GM12878 (cell line): ENCODE measurements around the gene TULP1. TPM values are rescaled to one million over a fixed set of nuclear protein-coding genes. Genes with fewer than 3 reads are reported as not detected.

Source experiments
- ATAC-seq: fragments of 200-7000 bp; cut with Tn5 transposase; 3 replicates; pipeline ENCODE4 v1.9.1; 2020; ENCODE audit warnings: mild to moderate bottlenecking, moderate library complexity
- BruUV-seq: library from RNA; stranded (reverse); fragments of 400-500 nt; replicated peaks from 2 replicates; lab custom pipeline; 2021; lab: Mats Ljungman, UMichigan
- CTCF ChIA-PET: fragments of 300-600 bp; sonication (Branson Sonifier 250); formaldehyde crosslinking; extraction: SDS; loops from one replicate; lab custom pipeline; 2021; ENCODE audit warnings: inconsistent platforms; lab: Yijun Ruan, JAX
- POLR2A ChIA-PET: fragments of 350-600 bp; formaldehyde crosslinking; extraction: SDS; loops from one replicate; lab custom pipeline; 2021; ENCODE audit warnings: inconsistent platforms; lab: Charles Lee
- RAD21 ChIA-PET: fragments of 300-600 bp; sonication (Branson Sonifier 250); formaldehyde crosslinking; loops from one replicate; lab custom pipeline; 2023; ENCODE audit warnings: antibody characterized with exemption; ENCODE audit not compliant: unreplicated experiment; lab: Charles Lee
- SMC1A ChIA-PET: fragments of 300-600 bp; sonication (Branson Sonifier 250); formaldehyde crosslinking; loops from one replicate; lab custom pipeline; 2023; ENCODE audit not compliant: unreplicated experiment, uncharacterized antibody; lab: Charles Lee
- DNase-seq: peaks from one replicate; pipeline ENCODE4 v3.0.0-alpha.2; 2011; ENCODE audit warnings: low read depth, low spot score
- FAIRE-seq: peaks from 3 replicates; lab custom pipeline; 2011; peaks lifted over from hg19 to GRCh38; lab: Jason Lieb, UNC
- H2AFZ ChIP-seq: 2 replicates; pipeline ENCODE4 v1.6.0; 2011; ENCODE audit warnings: low read depth, low read length, control low read depth; ENCODE audit not compliant: control insufficient read depth
- H3K27ac ChIP-seq: 2 replicates; pipeline ENCODE4 v1.5.1; 2011; ENCODE audit warnings: control low read depth; ENCODE audit not compliant: control insufficient read depth, insufficient read depth
- H3K27me3 ChIP-seq, 2 experiments: replicated peaks in 1 of 2; 2 replicates each; pipeline versions ENCODE4 v1.6.0 to v1.6.1; 2011; ENCODE audit warnings: low read length in 1 of 2; ENCODE audit not compliant: control insufficient read depth in 2 of 2, insufficient read depth in 2 of 2
- H3K36me3 ChIP-seq, 2 experiments: 2 replicates each; pipeline ENCODE4 v1.5.1; 2011; ENCODE audit warnings: low read length in 1 of 2; ENCODE audit not compliant: control insufficient read depth in 2 of 2, insufficient read depth in 2 of 2
- H3K4me1 ChIP-seq: 2 replicates; pipeline ENCODE4 v1.6.1; 2011; ENCODE audit warnings: mild to moderate bottlenecking, low read length, moderate library complexity, mixed read lengths; ENCODE audit not compliant: control insufficient read depth, insufficient read depth
- H3K4me2 ChIP-seq: 2 replicates; pipeline ENCODE4 v1.6.0; 2011; ENCODE audit warnings: control low read depth; ENCODE audit not compliant: control insufficient read depth, insufficient read depth
- H3K4me3 ChIP-seq: fragments of 200-600 bp; sonication (generic); 2 replicates; pipeline ENCODE4 v1.5.1; 2016
- H3K79me2 ChIP-seq: 2 replicates; pipeline ENCODE4 v1.6.0; 2011; ENCODE audit warnings: low read length; ENCODE audit not compliant: control insufficient read depth, insufficient read depth
- H3K9ac ChIP-seq: 2 replicates; pipeline ENCODE4 v1.8.0; 2011; ENCODE audit warnings: low read length, control low read depth, mixed read lengths; ENCODE audit not compliant: control insufficient read depth, insufficient read depth
- H3K9me3 ChIP-seq: replicated peaks from 3 replicates; pipeline ENCODE4 v1.5.1; 2011; ENCODE audit warnings: mild to moderate bottlenecking, low read length; ENCODE audit not compliant: control insufficient read depth, insufficient read depth
- H4K20me1 ChIP-seq: 2 replicates; pipeline ENCODE4 v1.6.0; 2011; ENCODE audit not compliant: control insufficient read depth, insufficient read depth
- ELK1 ChIP-seq: IDR thresholded peaks from 2 replicates; pipeline ENCODE4 v1.6.1; 2012; ENCODE audit warnings: low read depth, low read length, improper control_type of control experiment
- IKZF1 ChIP-seq: fragments of 450-650 bp; conservative IDR thresholded peaks from 2 replicates; pipeline ENCODE4 v1.6.1; 2017; ENCODE audit warnings: antibody characterized with exemption, mild to moderate bottlenecking
- MEF2A ChIP-seq: IDR thresholded peaks from 2 replicates; pipeline ENCODE4 v1.6.1; 2011; ENCODE audit warnings: low read depth, mild to moderate bottlenecking, low read length, moderate library complexity; ENCODE audit not compliant: insufficient read depth
- MLLT1 ChIP-seq: fragments of 450-650 bp; IDR thresholded peaks from 2 replicates; pipeline ENCODE4 v1.6.1; 2016; ENCODE audit warnings: mild to moderate bottlenecking
- MTA3 ChIP-seq: IDR thresholded peaks from 2 replicates; pipeline ENCODE4 v1.6.1; 2012; ENCODE audit warnings: low read length, inconsistent platforms, borderline replicate concordance
- POU2F2 ChIP-seq: IDR thresholded peaks from 3 replicates; pipeline ENCODE4 v1.6.1; 2011; ENCODE audit warnings: low read depth, mild to moderate bottlenecking, low read length, borderline replicate concordance
- ZBTB40 ChIP-seq: fragments of 450-650 bp; IDR thresholded peaks from 2 replicates; pipeline ENCODE4 v1.6.1; 2016; ENCODE audit warnings: mild to moderate bottlenecking, moderate library complexity, borderline replicate concordance
- ZNF207 ChIP-seq: fragments of 450-650 bp; IDR thresholded peaks from 2 replicates; pipeline ENCODE4 v1.6.1; 2014; ENCODE audit warnings: antibody characterized with exemption, mild to moderate bottlenecking, borderline replicate concordance
- ZNF24 ChIP-seq: fragments of 450-650 bp; IDR thresholded peaks from 2 replicates; pipeline ENCODE4 v1.6.1; 2017; ENCODE audit warnings: antibody characterized with exemption, mild to moderate bottlenecking
- WGBS: methylation state at CpG from one replicate; pipeline ENCODE4 v1.1.6; 2016; ENCODE audit warnings: low lambda C conversion rate; ENCODE audit not compliant: insufficient replicate concordance, insufficient coverage; ENCODE audit errors: missing lambda C conversion rate; 5-methylcytosine and 5-hydroxymethylcytosine counted together
- in situ Hi-C: fragments of 300-500 bp; cut with MboI; formaldehyde crosslinking; loops from 9 replicates; pipeline ENCODE4 v1.14.3; 2018; ENCODE audit warnings: mixed read lengths
- intact Hi-C: fragments of 100-400 bp; cut with micrococcal nuclease; formaldehyde crosslinking; loops from one replicate; pipeline ENCODE4 v1.14.2; 2022; ENCODE audit not compliant: unreplicated experiment
- polyA plus RNA-seq, 11 experiments: library from polyadenylated mRNA; depleted of rRNA in 4 of 11; unstranded in 6 of 11; stranded (reverse) in 5 of 11; fragments of >200 nt; fragmentation: Nextera tagmentation in 4 of 11; fragmentation: Illumina TruSeq in 1 of 11; extraction: Ambion mirVana in 4 of 11; extraction: Trizol in 1 of 11; gene quantifications; 1 replicate in 1 of 11; 2 replicates in 10 of 11; pipeline versions ENCODE4 v1.2.1 to v1.2.3, GENCODE V29; 2011 to 2016; ENCODE audit warnings: inconsistent platforms in 2 of 11, missing spikeins in 2 of 11, low read depth in 1 of 11
- total RNA-seq, 4 experiments: library from RNA; depleted of rRNA in 3 of 4; stranded (reverse); fragments of >200 nt in 3 of 4; fragmentation: Illumina TruSeq in 1 of 4; extraction: Trizol in 1 of 4; gene quantifications; 2 replicates each; pipeline versions ENCODE4 v1.2.1 to v1.2.3, GENCODE V29; 2013 to 2021

Gene TULP1
- total and polyA plus RNA-seq, 10 of the 15 experiments (the other 5 are each of a cell fraction or from before 2014, with no cell fraction given), result not detected

GRCh38 chr6:35484921-35485392 is 27.7 kb downstream of the TULP1 start:
- ChIA-PET CTCF (no interaction called here), RAD21 (no interaction called here), POLR2A (no interaction called here), SMC1A (no interaction called here)
- H3K27ac ChIP-seq, result no peak overlapping the region
- no peaks in the 10 kb centered on the region for H3K36me3 ChIP-seq
- intact Hi-C loops, result no loop called here
- in situ Hi-C loops, result no loop called here
- no peak for DNase-seq
- no peaks in the 10 kb centered on the region; a peak in 2 of 4 replicates for H3K27me3 ChIP-seq
- no peak overlapping the region for H3K9ac ChIP-seq
- no peak overlapping the region for H3K4me3 ChIP-seq
- H3K4me1 ChIP-seq, result no peaks in the 10 kb centered on the region
- H2AFZ ChIP-seq, result no peak overlapping the region
- H3K9me3 ChIP-seq, result no peaks in the 10 kb centered on the region
- no peak for TF ChIP-seq MEF2A
- TF ChIP-seq MTA3, result no peak
- TF ChIP-seq ZNF207, result no peak
- 40% methylated on average over 7 of the region's 7 CpGs for WGBS
- H4K20me1 ChIP-seq, result no peaks in the 10 kb centered on the region
- no TSS peak for BruUV-seq
- no peak for FAIRE-seq
- no peaks in the 10 kb centered on the region for H3K79me2 ChIP-seq
- ATAC-seq, result no peak
- H3K4me2 ChIP-seq, result no peak overlapping the region

GRCh38 chr6:35483893-35484645 is 28.6 kb downstream of the TULP1 start:
- no peaks in the 10 kb centered on the region; a peak in 2 of 4 replicates for H3K27me3 ChIP-seq
- intact Hi-C loops (no loop called here), in situ Hi-C loops (no loop called here)
- ATAC-seq (no peak), DNase-seq (no peak), FAIRE-seq (no peak)
- H3K79me2 ChIP-seq, result no peaks in the 10 kb centered on the region
- no peak overlapping the region for H3K9ac ChIP-seq
- no peaks in the 10 kb centered on the region for H3K36me3 ChIP-seq
- H3K9me3 ChIP-seq, result no peaks in the 10 kb centered on the region
- ChIA-PET CTCF (no interaction called here), SMC1A (no interaction called here), POLR2A (interaction anchor here (0.7 kb wide), 1 partner anchor 14 kb away, joined by 3 read pairs; no protein-coding TSS in a partner anchor), RAD21 (no interaction called here)
- H3K4me2 ChIP-seq, result no peak overlapping the region
- no TSS peak for BruUV-seq
- no peak overlapping the region for H2AFZ ChIP-seq
- H3K4me3 ChIP-seq, result no peak overlapping the region
- H3K4me1 ChIP-seq, result no peaks in the 10 kb centered on the region
- no peak overlapping the region for H3K27ac ChIP-seq
- no peaks in the 10 kb centered on the region for H4K20me1 ChIP-seq
- WGBS, result 48% methylated on average over 12 of the region's 13 CpGs
- TF ChIP-seq ELK1 (no peak), ZNF24 (no peak), ZBTB40 (no peak), POU2F2 (no peak), IKZF1 (no peak), MLLT1 (no peak), MTA3 (no peak)
